Right cardiac atrium (tissue), 5 donors: ENCODE data around the gene ALKBH5. TPM values are rescaled to one million over a fixed set of nuclear protein-coding genes. Genes with fewer than 3 reads are reported as not detected.

ENCODE experiments used
- ATAC-seq, 2 donors: fragments of 200-7000 bp; cut with Tn5 transposase; one replicate each; pipeline versions ENCODE4 v1.8.0 to v1.9.1; 2020; ENCODE audit warnings: moderate library complexity in 2 of 2, mild to moderate bottlenecking in 1 of 2
- DNase-seq, 3 donors: peaks; one replicate each; pipeline ENCODE4 v3.0.0-alpha.2; 2020
- H3K27ac ChIP-seq: one replicate; pipeline ENCODE4 v1.5.1; 2013; ENCODE audit warnings: mild to moderate bottlenecking, low read length, control low read depth, moderate library complexity
- H3K27me3 ChIP-seq: one replicate; pipeline ENCODE4 v1.6.1; 2013; ENCODE audit not compliant: control insufficient read depth, insufficient read depth
- H3K4me1 ChIP-seq: one replicate; pipeline ENCODE4 v1.6.1; 2013; ENCODE audit warnings: low read length; ENCODE audit not compliant: control insufficient read depth, insufficient read depth
- H3K4me3 ChIP-seq: one replicate; pipeline ENCODE4 v1.5.1; 2013; ENCODE audit warnings: low read length, control low read depth
- H3K9me3 ChIP-seq: one replicate; pipeline ENCODE4 v1.6.1; 2013; ENCODE audit warnings: low read length; ENCODE audit not compliant: control insufficient read depth
- WGBS: extraction: QIAGEN DNeasy Blood & Tissue Kit; methylation state at CpG from one replicate; pipeline ENCODE4 v1.1.7; 2013; 5-methylcytosine and 5-hydroxymethylcytosine counted together
- intact Hi-C, 4 donors: fragments of 100-400 bp; cut with DNase I; formaldehyde crosslinking; loops; one replicate each; pipeline versions ENCODE4 v1.11.0 to v1.14.0; 2022 to 2023
- polyA plus RNA-seq: library from polyadenylated mRNA; stranded (reverse); fragments of 200-250 nt; gene quantifications from one replicate; pipeline ENCODE4 v1.2.3, GENCODE V29; 2013
- total RNA-seq, 4 donors: library from RNA; stranded (reverse); fragmentation: NEBNext Ultra II Directional; extraction: Animal tissue kit (Norgen Biotek cat#: 25700); gene quantifications; one replicate each; pipeline ENCODE4 v1.2.1, GENCODE V29; 2021
- donor health status: healthy with polysubstance abuse.
- donor health status: DM: no; HTN: yes; CAD: no.
- donor health status: DM: no; HTN: no; CAD: no.
- donor health status: DM: no; HTN: yes; CAD: no; lungs with severe emphysema.
- donor health status: DM: yes; HTN: yes; CAD: no.

The ALKBH5 gene
- total and polyA plus RNA-seq, 5 donors: 112 to 195 (median 183) TPM

- Histone ChIP-seq H3K27me3 (no peaks in the 10 kb centered on the region), H3K4me1 (peaks cover 4% of the 10 kb centered on the region), H3K27ac (no peak overlapping the region), H3K4me3 (no peak overlapping the region), H3K9me3 (no peaks in the 10 kb centered on the region)
- 87% methylated on average over 16 of the region's 16 CpGs for WGBS
- DNase-seq (no peak), ATAC-seq (no peak)
- intact Hi-C loops: no loop called here
Measured at GRCh38 chr17:18253187-18253884, 69.7 kb downstream of the ALKBH5 start.

- Histone ChIP-seq H3K27ac (no peak overlapping the region), H3K4me1 (peaks cover 4% of the 10 kb centered on the region), H3K4me3 (no peak overlapping the region), H3K9me3 (no peaks in the 10 kb centered on the region), H3K27me3 (no peaks in the 10 kb centered on the region)
- ATAC-seq (no peak), DNase-seq (peak in 1 of 3 donors; percentile 53)
- intact Hi-C loops: no loop called here
- WGBS: 91% methylated on average over 27 of the region's 27 CpGs
Measured at GRCh38 chr17:18253947-18254821, 70.6 kb downstream of the ALKBH5 start.

- intact Hi-C loops: no loop called here
- Histone ChIP-seq H3K9me3 (no peaks in the 10 kb centered on the region), H3K27me3 (no peaks in the 10 kb centered on the region), H3K4me1 (peaks cover 4% of the 10 kb centered on the region), H3K27ac (no peak overlapping the region), H3K4me3 (no peak overlapping the region)
- WGBS: 97% methylated on average over 8 of the region's 8 CpGs
- DNase-seq (peak in 1 of 3 donors; percentile 20), ATAC-seq (no peak)
Measured at GRCh38 chr17:18254888-18255649, 71.4 kb downstream of the ALKBH5 start.

GRCh38 chr17:18256351-18256750 is 72.7 kb downstream of the ALKBH5 start:
- no peaks in the 10 kb centered on the region for H3K9me3 ChIP-seq
- WGBS: 67% methylated on average over 11 of the region's 11 CpGs
- H3K4me1 ChIP-seq: peaks cover 4% of the 10 kb centered on the region
- H3K27ac ChIP-seq: no peak overlapping the region
- intact Hi-C loops: no loop called here
- ATAC-seq (no peak), DNase-seq (peak in 2 of 3 donors; percentile 47 to 55)
- no peaks in the 10 kb centered on the region for H3K27me3 ChIP-seq
- H3K4me3 ChIP-seq: no peak overlapping the region

- Histone ChIP-seq H3K4me1 (peaks cover 8% of the 10 kb centered on the region), H3K27ac (no peak overlapping the region), H3K27me3 (no peaks in the 10 kb centered on the region), H3K9me3 (no peaks in the 10 kb centered on the region), H3K4me3 (no peak overlapping the region)
- DNase-seq: peak in 1 of 3 donors; percentile 56
- intact Hi-C loops: no loop called here
- WGBS: 86% methylated on average over 7 of the region's 7 CpGs
- ATAC-seq: no peak
Measured at GRCh38 chr17:18256776-18257175, 73.1 kb downstream of the ALKBH5 start.

- Histone ChIP-seq H3K4me3 (peak overlapping the region; percentile 71), H3K4me1 (peaks cover 14% of the 10 kb centered on the region), H3K9me3 (no peaks in the 10 kb centered on the region), H3K27ac (peak overlapping the region; percentile 76), H3K27me3 (no peaks in the 10 kb centered on the region)
- DNase-seq: peak; percentile 71 to 85 (median 81)
- ATAC-seq: peak; percentile 10 to 30
- 23% methylated on average over 18 of the region's 18 CpGs for whole genome bisulfite sequencing
- intact Hi-C loops: no loop called here
Measured at GRCh38 chr17:18257268-18257981, 73.8 kb downstream of the ALKBH5 start.

- DNase-seq: peak; percentile 85 to 91 (median 90)
- peaks cover 14% of the 10 kb centered on the region for H3K4me1 ChIP-seq
- no peaks in the 10 kb centered on the region for H3K9me3 ChIP-seq
- H3K27me3 ChIP-seq: no peaks in the 10 kb centered on the region
- peak overlapping the region; percentile 76 for H3K27ac ChIP-seq
- ATAC-seq: peak; percentile 75 to 80
- WGBS: under 1% methylated on average over 16 of the region's 16 CpGs
- peak overlapping the region; percentile 71 for H3K4me3 ChIP-seq
- intact Hi-C loops: no loop called here
Measured at GRCh38 chr17:18257982-18258355, 74.3 kb downstream of the ALKBH5 start.

- Histone ChIP-seq H3K4me1 (peaks cover 14% of the 10 kb centered on the region), H3K9me3 (no peaks in the 10 kb centered on the region), H3K27me3 (no peaks in the 10 kb centered on the region), H3K4me3 (peak within 1 kb of the TSS; percentile 71), H3K27ac (peak within 1 kb of the TSS; percentile 76)
- intact Hi-C loops: no loop called here
- WGBS: under 1% methylated on average over 71 of the region's 71 CpGs
- ATAC-seq (peak; percentile 71 to 73), DNase-seq (peak in 2 of 3 donors; percentile 82 to 83)
Measured at GRCh38 chr17:18258356-18259038, 74.9 kb downstream of the ALKBH5 start, which contains the start of gene FLII. TSS of gene FLII (minus strand) at chr17:18258738. CDS start at chr17:18258690, 48 bp downstream.
